ENCODE results near the gene ZSCAN4.

Gene ZSCAN4

DNA sequence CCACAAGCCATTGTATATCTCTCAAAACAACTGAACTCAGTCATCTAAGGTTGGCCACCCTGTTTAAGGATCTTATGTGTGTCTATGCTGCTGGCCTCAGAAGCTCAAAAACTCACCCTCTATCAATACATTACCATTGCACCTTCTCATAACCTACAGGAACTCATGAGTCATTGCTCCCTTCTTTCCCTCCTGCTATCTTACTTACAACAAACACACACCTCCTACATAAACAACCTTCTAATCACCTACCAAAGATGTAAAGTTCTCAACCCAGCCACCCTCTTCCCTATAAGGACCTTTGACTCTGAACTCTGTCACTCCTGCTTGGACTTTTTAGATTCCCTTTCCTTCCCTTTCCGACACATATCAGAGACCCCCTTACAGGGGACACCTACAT is 13.3 kb upstream of the ZSCAN4 start:
- Histone ChIP-seq H3K27me3 (ENCODE audit: control insufficient read depth, insufficient read depth, low read length) (peaks cover 2% of the 10 kb centered on the region), H3K4me1 (ENCODE audit: control insufficient read depth, insufficient read depth, low read length) (no peaks in the 10 kb centered on the region), H3K4me3 (ENCODE audit: low read length) (no peak overlapping the region), H3K36me3 (ENCODE audit: control insufficient read depth, insufficient read depth, low read length) (no peaks in the 10 kb centered on the region), H3K27ac (ENCODE audit: low read depth, low read length) (no peak overlapping the region), H3K9ac (ENCODE audit: low read length) (no peak overlapping the region)

DNA sequence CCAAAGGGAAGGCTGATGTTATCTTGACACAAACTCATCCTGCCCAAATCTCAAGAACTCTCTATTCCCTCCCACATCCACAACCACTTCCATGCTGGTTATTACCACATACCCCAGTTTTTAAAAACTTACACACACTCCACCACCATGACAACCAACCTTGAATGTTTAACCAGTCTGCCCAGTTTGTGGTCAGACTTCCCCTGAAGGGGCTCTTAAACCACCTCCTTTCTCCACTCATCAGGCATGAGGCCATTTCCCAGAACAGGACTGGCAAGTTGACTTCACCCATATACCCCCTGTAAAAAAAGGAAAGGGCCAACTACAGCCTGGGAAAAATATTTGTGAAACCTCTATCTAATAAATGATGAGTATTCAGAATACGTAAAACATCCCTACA is 12.4 kb upstream of the ZSCAN4 start:
- no peaks in the 10 kb centered on the region for H3K36me3 ChIP-seq (ENCODE audit: control insufficient read depth, insufficient read depth, low read length)
- no peak overlapping the region for H3K9ac ChIP-seq (ENCODE audit: low read length)
- H3K4me3 ChIP-seq (ENCODE audit: low read length) = no peak overlapping the region
- no peaks in the 10 kb centered on the region for H3K4me1 ChIP-seq (ENCODE audit: control insufficient read depth, insufficient read depth, low read length)
- no peak overlapping the region for H3K27ac ChIP-seq (ENCODE audit: low read depth, low read length)
- H3K27me3 ChIP-seq (ENCODE audit: control insufficient read depth, insufficient read depth, low read length) = peaks cover 2% of the 10 kb centered on the region

DNA sequence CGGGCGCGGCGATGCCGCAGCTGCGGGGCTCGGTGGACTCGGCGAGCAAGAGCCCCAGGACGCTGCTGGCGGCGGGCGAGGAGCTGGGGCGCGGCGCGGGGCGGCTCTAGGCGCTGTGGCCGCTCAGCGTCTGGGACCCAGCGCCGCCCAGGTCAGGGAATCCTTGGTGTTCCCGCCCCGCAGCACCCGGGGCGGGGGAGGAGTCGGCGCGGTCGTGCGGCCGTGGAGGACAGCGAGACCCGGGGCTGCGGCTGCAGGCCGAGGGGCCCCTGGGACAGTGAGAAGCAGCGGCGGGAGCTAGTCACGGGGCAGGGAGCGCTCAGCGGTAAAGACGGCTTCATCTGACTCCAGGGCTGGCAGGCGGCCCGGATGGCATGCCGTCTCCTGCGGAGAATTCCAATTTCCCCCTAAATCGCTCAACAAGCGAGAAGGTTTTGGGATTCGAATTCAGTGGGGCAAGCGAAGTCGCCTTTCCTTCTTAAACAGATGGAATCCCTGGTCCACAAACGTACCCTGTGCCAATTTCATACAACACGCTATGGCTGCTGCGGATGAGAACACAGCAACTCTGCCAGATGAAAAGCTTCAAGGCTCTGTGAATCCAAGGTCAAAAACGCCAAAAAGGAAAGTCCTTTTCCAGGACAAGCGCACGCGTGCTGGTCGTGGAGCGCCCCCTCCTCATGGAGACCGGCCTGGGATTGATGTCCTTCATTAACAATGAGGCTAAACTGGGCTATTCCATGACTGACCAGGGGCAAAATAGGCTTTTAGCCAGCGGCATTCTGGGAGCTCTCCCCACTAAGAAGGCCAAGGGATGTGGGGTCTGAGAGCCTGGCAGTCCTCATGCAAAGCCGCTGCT is 4.2 kb upstream of the ZSCAN4 start:
- Histone ChIP-seq H3K9ac (ENCODE audit: low read length) (peak overlapping the region; percentile 8), H3K4me1 (ENCODE audit: control insufficient read depth, insufficient read depth, low read length) (peaks cover 4% of the 10 kb centered on the region), H3K4me3 (ENCODE audit: low read length) (peak overlapping the region; percentile 60), H3K27me3 (ENCODE audit: control insufficient read depth, insufficient read depth, low read length) (no peaks in the 10 kb centered on the region), H3K27ac (ENCODE audit: low read depth, low read length) (peak overlapping the region; percentile 66), H3K36me3 (ENCODE audit: control insufficient read depth, insufficient read depth, low read length) (no peaks in the 10 kb centered on the region)

DNA sequence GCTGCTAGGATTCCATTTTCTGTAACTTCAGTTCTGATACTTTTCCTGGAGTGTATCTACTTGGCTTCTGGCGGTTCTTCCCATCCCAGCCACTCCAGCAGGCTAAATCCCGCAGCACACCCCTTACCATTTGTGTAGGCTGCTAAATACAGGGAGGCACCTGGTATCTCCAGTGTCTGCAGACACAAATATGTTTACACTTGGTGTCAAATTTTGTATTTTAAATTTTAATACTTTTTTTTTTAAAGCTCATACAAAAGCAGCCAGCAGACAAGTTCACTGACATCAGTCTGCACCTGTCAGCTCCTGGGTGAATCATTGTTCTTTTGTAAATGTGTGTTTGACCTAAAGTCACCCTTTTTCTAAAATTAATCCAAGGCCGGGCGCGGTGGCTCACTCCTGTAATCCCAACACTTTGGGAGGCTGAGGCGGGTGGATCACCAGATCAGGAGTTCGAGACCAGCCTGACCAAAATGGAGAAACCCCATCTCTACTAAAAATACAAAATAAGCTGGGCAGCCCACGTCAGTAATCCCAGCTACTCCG is 3.4 kb upstream of the ZSCAN4 start:
- H3K27ac ChIP-seq (ENCODE audit: low read depth, low read length) = no peak overlapping the region
- H3K4me1 ChIP-seq (ENCODE audit: control insufficient read depth, insufficient read depth, low read length) = peaks cover 4% of the 10 kb centered on the region
- H3K27me3 ChIP-seq (ENCODE audit: control insufficient read depth, insufficient read depth, low read length) = no peaks in the 10 kb centered on the region
- no peak overlapping the region for H3K9ac ChIP-seq (ENCODE audit: low read length)
- no peak overlapping the region for H3K4me3 ChIP-seq (ENCODE audit: low read length)
- no peaks in the 10 kb centered on the region for H3K36me3 ChIP-seq (ENCODE audit: control insufficient read depth, insufficient read depth, low read length)

DNA sequence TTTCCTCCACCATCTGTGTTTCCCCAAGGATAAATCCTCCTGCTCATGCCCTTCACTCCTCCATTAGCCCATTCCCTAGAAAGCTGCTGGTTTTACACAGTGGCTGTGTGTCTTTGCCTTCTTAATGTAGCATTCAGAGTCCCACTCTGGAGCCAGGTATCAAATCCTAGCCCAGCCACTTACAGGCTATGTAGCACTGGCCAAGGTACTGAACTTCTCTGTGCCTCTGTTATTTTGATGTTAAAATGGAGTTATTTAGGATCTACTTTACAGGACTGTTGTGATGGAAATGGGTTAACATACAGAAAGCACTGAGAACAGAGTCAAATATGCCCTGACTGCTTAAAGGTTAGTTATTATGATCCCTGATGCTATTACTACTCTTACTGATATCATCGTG is 1.5 kb upstream of the ZSCAN4 start:
- Histone ChIP-seq H3K27ac (ENCODE audit: low read depth, low read length) (no peak overlapping the region), H3K4me1 (ENCODE audit: control insufficient read depth, insufficient read depth, low read length) (peaks cover 4% of the 10 kb centered on the region), H3K27me3 (ENCODE audit: control insufficient read depth, insufficient read depth, low read length) (no peaks in the 10 kb centered on the region), H3K9ac (ENCODE audit: low read length) (no peak overlapping the region), H3K36me3 (ENCODE audit: control insufficient read depth, insufficient read depth, low read length) (no peaks in the 10 kb centered on the region), H3K4me3 (ENCODE audit: low read length) (no peak overlapping the region)

DNA sequence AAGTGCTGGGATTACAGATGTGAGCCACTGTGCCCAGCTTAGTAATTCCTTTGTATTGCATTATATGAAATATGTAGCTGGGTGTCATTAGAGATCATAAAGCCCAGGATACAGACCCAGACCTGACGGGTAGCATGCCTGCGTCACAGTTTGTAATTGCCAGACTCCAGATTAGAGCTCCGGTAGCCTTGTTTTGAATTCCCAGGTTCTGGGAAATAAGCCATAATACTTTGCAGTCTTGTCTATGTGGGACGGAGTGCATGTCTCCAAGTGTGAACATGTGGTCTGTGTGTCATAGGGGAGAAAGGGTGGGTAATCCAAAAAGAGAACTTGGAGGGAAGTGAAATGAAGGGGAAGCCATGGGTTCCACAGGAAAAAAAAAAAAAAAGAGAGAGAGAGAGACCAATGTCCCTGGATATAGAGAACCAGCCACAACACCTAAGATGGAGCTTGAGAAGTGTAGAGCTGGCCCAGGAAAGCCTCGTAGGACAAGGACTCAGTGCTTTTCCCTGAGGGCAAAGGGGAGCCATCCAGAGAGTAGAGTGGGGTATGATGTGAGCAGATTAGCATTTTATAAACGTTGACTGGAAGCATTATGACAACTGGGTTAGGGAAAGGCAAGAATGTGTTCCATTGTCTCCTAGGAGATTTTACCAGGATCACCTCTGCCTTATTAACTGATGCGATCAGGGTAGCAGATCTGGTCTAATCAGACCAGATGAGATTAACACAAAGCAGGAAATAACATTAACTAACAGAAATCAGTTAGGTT is 2.6 kb downstream of the ZSCAN4 start:
- Histone ChIP-seq H3K4me1 (ENCODE audit: control insufficient read depth, insufficient read depth, low read length) (no peaks in the 10 kb centered on the region), H3K9ac (ENCODE audit: low read length) (no peak overlapping the region), H3K4me3 (ENCODE audit: low read length) (no peak overlapping the region), H3K27me3 (ENCODE audit: control insufficient read depth, insufficient read depth, low read length) (no peaks in the 10 kb centered on the region), H3K36me3 (ENCODE audit: control insufficient read depth, insufficient read depth, low read length) (no peaks in the 10 kb centered on the region), H3K27ac (ENCODE audit: low read depth, low read length) (no peak overlapping the region)

DNA sequence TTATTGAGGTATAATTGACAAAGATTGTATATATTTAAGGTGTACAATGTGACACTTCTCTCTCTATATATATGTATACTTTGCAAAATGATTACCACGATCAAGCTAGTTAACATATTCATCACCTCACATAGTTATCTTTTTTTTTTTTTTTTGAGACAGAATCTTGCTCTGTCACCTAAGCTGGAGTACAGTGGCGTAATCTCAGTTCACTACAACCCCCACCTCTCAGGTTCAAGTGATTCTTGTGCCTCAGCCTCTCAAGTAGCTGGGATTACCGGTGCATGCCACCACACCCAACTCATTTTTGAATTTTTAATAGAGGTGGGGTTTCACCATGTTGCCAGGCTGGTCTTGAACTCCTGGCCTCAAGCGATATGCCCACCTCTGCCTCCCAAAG is 3.7 kb downstream of the ZSCAN4 start:
- H3K4me1 ChIP-seq (ENCODE audit: control insufficient read depth, insufficient read depth, low read length) = no peaks in the 10 kb centered on the region
- no peak overlapping the region for H3K27ac ChIP-seq (ENCODE audit: low read depth, low read length)
- H3K4me3 ChIP-seq (ENCODE audit: low read length) = no peak overlapping the region
- H3K27me3 ChIP-seq (ENCODE audit: control insufficient read depth, insufficient read depth, low read length) = no peaks in the 10 kb centered on the region
- no peak overlapping the region for H3K9ac ChIP-seq (ENCODE audit: low read length)
- H3K36me3 ChIP-seq (ENCODE audit: control insufficient read depth, insufficient read depth, low read length) = no peaks in the 10 kb centered on the region

DNA sequence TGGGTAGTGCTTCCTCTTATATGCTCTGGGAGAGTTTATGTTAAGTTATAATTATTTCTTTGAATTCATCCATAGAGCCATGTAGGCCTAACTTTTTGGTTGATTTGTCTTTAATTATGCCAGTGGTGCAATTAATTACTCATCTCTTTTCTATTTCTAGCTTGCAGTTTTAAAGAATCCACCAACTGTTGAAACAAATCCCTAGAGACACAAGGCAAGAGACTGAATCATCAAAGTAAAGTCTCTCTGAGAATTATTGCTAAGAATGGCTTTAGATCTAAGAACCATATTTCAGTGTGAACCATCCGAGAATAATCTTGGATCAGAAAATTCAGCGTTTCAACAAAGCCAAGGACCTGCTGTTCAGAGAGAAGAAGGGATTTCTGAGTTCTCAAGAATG is 7.1 kb downstream of the ZSCAN4 start:
- H3K27me3 ChIP-seq (ENCODE audit: control insufficient read depth, insufficient read depth, low read length) = no peaks in the 10 kb centered on the region
- H3K27ac ChIP-seq (ENCODE audit: low read depth, low read length) = no peak overlapping the region
- no peak overlapping the region for H3K9ac ChIP-seq (ENCODE audit: low read length)

DNA sequence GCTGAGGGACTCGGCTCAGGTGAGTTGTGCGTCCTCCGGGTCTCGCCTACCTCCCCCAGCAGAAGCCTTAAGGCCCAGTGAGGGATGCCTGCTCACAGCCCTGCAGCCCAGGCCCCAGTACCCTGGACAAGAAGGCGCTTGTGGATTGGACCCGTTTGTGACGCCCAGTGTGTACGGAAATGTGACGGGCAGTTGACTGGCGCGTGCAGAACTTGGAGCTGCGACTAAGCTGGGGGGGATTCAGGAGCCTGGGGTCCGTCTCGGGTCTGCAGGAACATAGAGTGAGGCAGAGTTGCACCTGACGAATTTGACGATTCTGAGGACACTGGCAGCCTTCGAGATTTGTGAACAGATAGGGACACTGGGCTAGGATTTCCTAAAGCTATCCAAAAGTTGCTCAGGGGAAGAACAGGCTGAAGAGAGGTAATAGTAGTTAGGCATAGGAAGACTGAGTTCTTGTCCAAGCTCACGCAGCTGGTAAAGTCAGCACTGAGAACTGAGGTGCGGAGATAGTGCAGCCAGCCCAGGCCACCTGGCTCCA is 13.6 kb downstream of the ZSCAN4 start:
- no peak overlapping the region for H3K27ac ChIP-seq (ENCODE audit: low read depth, low read length)
- H3K4me3 ChIP-seq (ENCODE audit: low read length) = peak overlapping the region; percentile 99
- H3K9ac ChIP-seq (ENCODE audit: low read length) = peak overlapping the region; percentile 53

More for the DNA sequence above, 7.1 kb downstream of the ZSCAN4 start:
- H3K36me3 ChIP-seq (ENCODE audit: control insufficient read depth, insufficient read depth, low read length) = no peaks in the 10 kb centered on the region
- no peaks in the 10 kb centered on the region for H3K4me1 ChIP-seq (ENCODE audit: control insufficient read depth, insufficient read depth, low read length)
- H3K4me3 ChIP-seq (ENCODE audit: low read length) = no peak overlapping the region

DNA sequence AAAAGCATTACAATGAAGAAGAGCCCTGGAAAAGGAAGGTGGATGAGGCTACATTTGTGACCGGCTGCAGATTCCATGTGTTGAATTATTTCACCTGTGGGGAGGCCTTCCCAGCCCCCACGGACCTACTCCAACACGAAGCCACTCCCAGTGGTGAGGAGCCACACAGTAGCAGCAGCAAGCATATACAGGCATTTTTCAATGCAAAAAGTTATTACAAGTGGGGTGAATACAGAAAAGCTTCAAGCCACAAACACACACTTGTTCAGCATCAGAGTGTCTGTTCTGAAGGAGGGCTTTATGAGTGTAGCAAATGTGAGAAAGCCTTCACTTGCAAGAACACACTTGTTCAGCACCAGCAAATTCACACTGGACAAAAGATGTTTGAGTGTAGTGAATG is 18.0 kb downstream of the ZSCAN4 start:
- Histone ChIP-seq H3K27ac (ENCODE audit: low read depth, low read length) (no peak overlapping the region), H3K9ac (ENCODE audit: low read length) (no peak overlapping the region), H3K4me3 (ENCODE audit: low read length) (no peak overlapping the region), H3K27me3 (ENCODE audit: control insufficient read depth, insufficient read depth, low read length) (no peaks in the 10 kb centered on the region), H3K4me1 (ENCODE audit: control insufficient read depth, insufficient read depth, low read length) (peaks cover 10% of the 10 kb centered on the region), H3K36me3 (ENCODE audit: control insufficient read depth, insufficient read depth, low read length) (peaks cover 37% of the 10 kb centered on the region)

More for the DNA sequence above, 13.6 kb downstream of the ZSCAN4 start:
- peaks cover 33% of the 10 kb centered on the region for H3K36me3 ChIP-seq (ENCODE audit: control insufficient read depth, insufficient read depth, low read length)
- H3K4me1 ChIP-seq (ENCODE audit: control insufficient read depth, insufficient read depth, low read length) = peaks cover 10% of the 10 kb centered on the region
- no peaks in the 10 kb centered on the region for H3K27me3 ChIP-seq (ENCODE audit: control insufficient read depth, insufficient read depth, low read length)

DNA sequence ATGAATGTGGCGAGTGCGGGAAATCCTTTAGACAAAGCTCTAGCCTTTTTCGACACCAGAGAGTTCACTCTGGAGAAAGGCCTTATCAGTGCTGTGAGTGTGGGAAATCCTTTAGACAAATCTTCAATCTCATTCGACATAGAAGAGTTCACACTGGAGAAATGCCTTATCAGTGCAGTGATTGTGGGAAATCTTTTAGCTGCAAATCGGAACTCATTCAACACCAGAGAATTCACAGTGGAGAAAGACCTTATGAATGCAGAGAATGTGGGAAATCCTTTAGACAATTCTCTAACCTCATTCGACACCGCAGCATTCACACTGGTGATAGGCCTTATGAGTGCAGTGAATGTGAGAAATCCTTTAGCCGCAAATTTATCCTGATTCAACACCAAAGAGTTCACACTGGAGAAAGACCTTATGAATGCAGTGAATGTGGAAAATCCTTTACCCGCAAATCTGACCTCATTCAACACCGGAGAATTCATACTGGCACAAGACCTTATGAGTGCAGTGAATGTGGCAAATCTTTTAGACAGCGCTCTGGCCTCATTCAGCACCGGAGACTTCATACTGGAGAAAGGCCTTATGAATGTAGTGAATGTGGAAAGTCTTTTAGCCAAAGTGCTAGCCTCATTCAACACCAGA is 18.8 kb downstream of the ZSCAN4 start:
- H3K27me3 ChIP-seq (ENCODE audit: control insufficient read depth, insufficient read depth, low read length) = no peaks in the 10 kb centered on the region
- H3K9ac ChIP-seq (ENCODE audit: low read length) = no peak overlapping the region
- H3K27ac ChIP-seq (ENCODE audit: low read depth, low read length) = no peak overlapping the region
- H3K4me1 ChIP-seq (ENCODE audit: control insufficient read depth, insufficient read depth, low read length) = peaks cover 7% of the 10 kb centered on the region
- peaks cover 37% of the 10 kb centered on the region for H3K36me3 ChIP-seq (ENCODE audit: control insufficient read depth, insufficient read depth, low read length)
- H3K4me3 ChIP-seq (ENCODE audit: low read length) = no peak overlapping the region
